GM12873 (cell line): ENCODE data around the gene GLA.

ENCODE experiments used
- TF ChIP-seq, protein P1 (sequence below): IDR thresholded peaks from 2 replicates; pipeline ENCODE4 v1.5.1; 2012; ENCODE audit warnings: low read depth, mild to moderate bottlenecking, moderate library complexity, low read length, control low read depth; ENCODE audit not compliant: insufficient read depth; ENCODE audit errors: missing control alignments

GLA gene

GRCh38 chrX:101407748-101408531 lies at the start of gene GLA, which contains the start of gene HNRNPH2:
Gene GLA (minus strand): TSS chrX:101407925. CDS start chrX:101407903, 22 bp downstream.
Gene HNRNPH2 (plus strand): TSS chrX:101408222. CDS start chrX:101411989, 3,767 bp downstream.
- TF ChIP-seq, protein P1, sequence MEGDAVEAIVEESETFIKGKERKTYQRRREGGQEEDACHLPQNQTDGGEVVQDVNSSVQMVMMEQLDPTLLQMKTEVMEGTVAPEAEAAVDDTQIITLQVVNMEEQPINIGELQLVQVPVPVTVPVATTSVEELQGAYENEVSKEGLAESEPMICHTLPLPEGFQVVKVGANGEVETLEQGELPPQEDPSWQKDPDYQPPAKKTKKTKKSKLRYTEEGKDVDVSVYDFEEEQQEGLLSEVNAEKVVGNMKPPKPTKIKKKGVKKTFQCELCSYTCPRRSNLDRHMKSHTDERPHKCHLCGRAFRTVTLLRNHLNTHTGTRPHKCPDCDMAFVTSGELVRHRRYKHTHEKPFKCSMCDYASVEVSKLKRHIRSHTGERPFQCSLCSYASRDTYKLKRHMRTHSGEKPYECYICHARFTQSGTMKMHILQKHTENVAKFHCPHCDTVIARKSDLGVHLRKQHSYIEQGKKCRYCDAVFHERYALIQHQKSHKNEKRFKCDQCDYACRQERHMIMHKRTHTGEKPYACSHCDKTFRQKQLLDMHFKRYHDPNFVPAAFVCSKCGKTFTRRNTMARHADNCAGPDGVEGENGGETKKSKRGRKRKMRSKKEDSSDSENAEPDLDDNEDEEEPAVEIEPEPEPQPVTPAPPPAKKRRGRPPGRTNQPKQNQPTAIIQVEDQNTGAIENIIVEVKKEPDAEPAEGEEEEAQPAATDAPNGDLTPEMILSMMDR = no peak

DNA sequence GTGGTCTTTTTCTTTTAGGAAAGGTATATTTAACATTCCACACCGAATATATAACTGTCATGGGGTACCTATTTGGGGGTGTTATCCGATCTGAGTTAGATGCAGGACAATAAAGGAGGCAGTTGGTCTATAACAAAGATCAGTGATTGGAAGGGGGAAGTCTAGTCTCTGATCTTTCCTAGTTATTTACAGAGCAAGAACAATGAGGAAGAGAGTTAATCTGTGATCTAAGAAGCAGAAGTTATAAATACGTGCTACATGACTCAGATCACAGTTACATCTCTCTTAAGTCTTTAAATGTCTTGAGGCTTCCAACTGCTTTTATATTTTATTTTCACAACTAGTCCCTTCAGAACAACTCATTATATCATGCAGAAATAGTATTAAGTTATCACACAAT lies 44.3 kb upstream of the GLA start:
- TF ChIP-seq, protein P1 = no peak

GRCh38 chrX:101450961-101451360 lies 43.2 kb upstream of the GLA start:
- TF ChIP-seq, protein P1 = no peak

- TF ChIP-seq, protein P1 = no peak
Observed at GRCh38 chrX:101450085-101450484, 42.4 kb upstream of the GLA start.

DNA sequence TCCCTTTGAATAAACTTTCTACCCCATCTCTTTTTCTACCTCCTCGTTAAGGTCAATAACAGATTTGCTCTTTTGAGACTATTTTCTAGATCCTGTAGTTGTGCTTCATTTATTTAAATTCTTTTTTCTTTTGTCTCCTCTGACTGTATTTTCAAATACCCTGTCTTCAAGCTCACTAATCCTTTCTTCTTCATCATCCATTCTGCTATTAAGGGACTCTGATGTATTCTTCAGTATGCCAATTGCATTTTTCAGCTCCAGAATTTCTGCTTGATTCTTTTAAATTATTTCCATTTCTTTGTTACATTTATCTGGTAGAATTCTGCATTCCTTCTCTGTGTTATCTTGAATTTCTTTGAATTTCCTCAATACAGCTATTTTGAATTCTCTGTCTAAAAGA lies 41.6 kb upstream of the GLA start:
- TF ChIP-seq, protein P1 = no peak

DNA sequence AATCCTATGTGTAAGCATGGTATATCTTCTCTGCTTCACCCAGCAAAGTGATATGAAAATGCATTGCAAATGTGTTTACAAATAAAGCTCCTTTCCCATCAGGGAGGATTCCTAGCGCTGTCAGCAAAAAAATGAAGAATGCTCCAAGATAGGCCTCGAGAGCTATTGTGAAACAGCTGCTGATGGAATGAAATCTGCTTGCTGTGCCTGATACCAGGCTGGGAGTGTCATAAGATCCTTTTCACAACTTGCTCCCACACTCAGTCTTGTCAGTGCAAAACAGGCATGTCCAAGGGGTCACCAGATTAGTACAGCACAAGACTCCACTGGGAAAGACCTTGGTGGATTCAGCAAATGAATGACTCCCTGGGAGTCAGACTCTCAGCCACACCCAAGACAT lies 34.4 kb upstream of the GLA start:
- TF ChIP-seq, protein P1 = no peak

GRCh38 chrX:101430457-101431078 lies 22.8 kb upstream of the GLA start:
- TF ChIP-seq, protein P1 = no peak
